GM06990 (cell line): ENCODE data around the gene INKA2.

Experiments
- DNase-seq: peaks from one replicate; pipeline ENCODE4 v3.0.0-alpha.2; 2011; ENCODE audit not compliant: insufficient read length; ENCODE audit errors: extremely low read depth
- H3K27me3 ChIP-seq: replicated peaks from 2 replicates; pipeline ENCODE4 v1.6.0; 2011; ENCODE audit warnings: low read length; ENCODE audit not compliant: control insufficient read depth, insufficient read depth
- H3K36me3 ChIP-seq: 2 replicates; pipeline ENCODE4 v1.5.1; 2011; ENCODE audit warnings: low read length; ENCODE audit not compliant: control insufficient read depth, insufficient read depth
- H3K4me3 ChIP-seq: replicated peaks from 2 replicates; pipeline ENCODE4 v1.5.1; 2011; ENCODE audit warnings: low read depth, mild to moderate bottlenecking, control low read depth, low read length
- TF ChIP-seq, protein P1 (sequence below): IDR thresholded peaks from 2 replicates; pipeline ENCODE4 v1.5.1; 2011; ENCODE audit warnings: low read length, control low read depth, mild to moderate bottlenecking, inconsistent platforms; ENCODE audit not compliant: insufficient read depth, poor library complexity, severe bottlenecking

Gene INKA2

DNA sequence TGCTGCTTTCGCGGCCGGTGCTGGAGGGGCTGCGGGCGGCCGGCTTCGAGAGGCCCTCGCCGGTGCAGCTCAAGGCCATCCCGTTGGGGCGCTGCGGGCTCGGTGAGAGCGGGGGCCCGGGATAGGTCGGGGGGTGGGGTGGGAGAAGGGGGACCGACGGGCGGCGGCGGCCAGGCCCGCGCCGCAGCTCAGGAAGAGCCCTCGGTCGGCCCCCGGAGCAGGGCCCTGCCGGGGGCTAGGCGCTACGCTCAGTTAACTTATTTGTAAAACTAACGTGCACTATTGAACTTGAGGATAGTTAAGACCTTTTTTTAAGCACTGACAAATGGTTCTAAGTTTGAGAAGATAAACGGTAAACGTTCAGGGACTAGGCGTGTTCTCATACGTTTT, 16.9 kb upstream of the INKA2 start:
- peak overlapping the region; percentile 77 for H3K4me3 ChIP-seq
- no peaks in the 10 kb centered on the region for H3K27me3 ChIP-seq
- TF ChIP-seq, protein P1, sequence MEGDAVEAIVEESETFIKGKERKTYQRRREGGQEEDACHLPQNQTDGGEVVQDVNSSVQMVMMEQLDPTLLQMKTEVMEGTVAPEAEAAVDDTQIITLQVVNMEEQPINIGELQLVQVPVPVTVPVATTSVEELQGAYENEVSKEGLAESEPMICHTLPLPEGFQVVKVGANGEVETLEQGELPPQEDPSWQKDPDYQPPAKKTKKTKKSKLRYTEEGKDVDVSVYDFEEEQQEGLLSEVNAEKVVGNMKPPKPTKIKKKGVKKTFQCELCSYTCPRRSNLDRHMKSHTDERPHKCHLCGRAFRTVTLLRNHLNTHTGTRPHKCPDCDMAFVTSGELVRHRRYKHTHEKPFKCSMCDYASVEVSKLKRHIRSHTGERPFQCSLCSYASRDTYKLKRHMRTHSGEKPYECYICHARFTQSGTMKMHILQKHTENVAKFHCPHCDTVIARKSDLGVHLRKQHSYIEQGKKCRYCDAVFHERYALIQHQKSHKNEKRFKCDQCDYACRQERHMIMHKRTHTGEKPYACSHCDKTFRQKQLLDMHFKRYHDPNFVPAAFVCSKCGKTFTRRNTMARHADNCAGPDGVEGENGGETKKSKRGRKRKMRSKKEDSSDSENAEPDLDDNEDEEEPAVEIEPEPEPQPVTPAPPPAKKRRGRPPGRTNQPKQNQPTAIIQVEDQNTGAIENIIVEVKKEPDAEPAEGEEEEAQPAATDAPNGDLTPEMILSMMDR = no peak
- no peak for DNase-seq
- H3K36me3 ChIP-seq = no peaks in the 10 kb centered on the region

DNA sequence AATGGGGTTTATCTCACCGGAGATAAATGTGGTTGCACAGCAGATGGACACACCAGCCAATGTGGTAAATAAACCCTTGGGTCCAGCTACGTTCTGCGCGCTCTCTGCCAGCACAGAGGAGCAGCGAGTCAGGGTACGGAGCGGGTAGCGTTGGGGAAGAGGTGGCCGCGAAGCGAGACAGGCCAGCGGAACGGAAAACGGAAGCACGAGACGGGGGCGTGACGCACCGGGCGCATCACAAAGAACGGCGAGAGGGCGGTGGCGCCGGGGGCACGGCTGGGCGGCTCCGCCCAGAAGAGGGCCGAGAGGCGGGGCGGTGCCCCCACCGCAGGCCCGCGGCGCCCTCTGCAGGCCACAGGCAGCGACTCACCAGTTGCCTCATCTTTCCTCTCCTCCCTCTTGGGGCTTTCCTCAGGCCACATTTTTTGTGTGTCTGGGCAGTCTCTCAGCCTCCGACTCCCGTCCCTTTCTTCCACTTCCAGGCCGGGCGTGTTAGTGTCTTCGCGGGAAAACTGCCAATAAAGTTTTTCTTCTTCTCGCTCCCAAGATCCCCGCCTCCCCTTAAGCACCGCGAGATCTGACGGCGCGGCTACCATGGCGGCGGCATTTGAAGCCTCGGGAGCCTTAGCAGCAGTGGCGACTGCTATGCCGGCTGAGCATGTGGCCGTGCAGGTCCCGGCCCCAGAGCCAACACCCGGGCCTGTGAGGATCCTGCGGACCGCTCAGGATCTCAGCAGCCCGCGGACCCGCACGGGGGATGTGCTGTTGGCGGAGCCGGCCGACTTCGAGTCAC, 16.3 kb upstream of the INKA2 start, which contains the start of gene DDX20:
TSS of gene DDX20 (plus strand) at position 571 of the 793 bp plus-strand sequence. CDS start at position 595, 24 bp downstream.
- H3K36me3 ChIP-seq = no peaks in the 10 kb centered on the region
- TF ChIP-seq, protein P1 = peak; percentile 83
- H3K27me3 ChIP-seq = no peaks in the 10 kb centered on the region
- peak; percentile 95 for DNase-seq
- peak within 1 kb of the TSS; percentile 77 for H3K4me3 ChIP-seq

DNA sequence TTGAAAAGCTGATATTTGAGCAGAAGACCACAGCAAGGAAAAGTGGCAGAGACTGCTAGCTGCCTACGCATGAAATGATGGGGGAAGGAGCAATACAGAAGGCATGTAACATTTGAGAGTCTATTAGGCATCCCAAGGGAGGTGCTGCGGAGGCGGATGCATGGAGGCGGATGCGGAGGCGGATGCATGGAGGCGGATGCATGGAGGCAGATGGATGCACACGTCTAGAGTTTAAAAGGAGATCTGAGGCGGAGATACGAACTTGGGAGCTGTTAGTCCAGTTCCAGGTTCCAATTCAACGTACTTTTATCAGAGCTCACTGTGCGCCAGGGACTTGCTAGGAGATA, 15.8 kb upstream of the INKA2 start:
- Histone ChIP-seq H3K4me3 (peak overlapping the region; percentile 77), H3K27me3 (no peaks in the 10 kb centered on the region), H3K36me3 (no peaks in the 10 kb centered on the region)
- TF ChIP-seq, protein P1 = no peak
- no peak for DNase-seq

GRCh38 chr1:111751906-111752575, 12.8 kb upstream of the INKA2 start:
- TF ChIP-seq, protein P1 = no peak
- DNase-seq = no peak
- no peaks in the 10 kb centered on the region for H3K36me3 ChIP-seq
- H3K27me3 ChIP-seq = no peaks in the 10 kb centered on the region
- no peak overlapping the region for H3K4me3 ChIP-seq

GRCh38 chr1:111750856-111751255, 11.7 kb upstream of the INKA2 start:
- no peaks in the 10 kb centered on the region for H3K27me3 ChIP-seq
- no peak for DNase-seq
- TF ChIP-seq, protein P1 = no peak
- no peak overlapping the region for H3K4me3 ChIP-seq
- no peaks in the 10 kb centered on the region for H3K36me3 ChIP-seq

GRCh38 chr1:111749628-111750027, 10.4 kb upstream of the INKA2 start:
- DNase-seq = no peak
- Histone ChIP-seq H3K36me3 (no peaks in the 10 kb centered on the region), H3K27me3 (no peaks in the 10 kb centered on the region), H3K4me3 (no peak overlapping the region)
- TF ChIP-seq, protein P1 = no peak
